Stimulated activated CD4-positive, alpha-beta T cell treated with anti-CD3 and anti-CD28 coated beads, Interleukin-15, amount 100 ng/mL, for 1 hour (primary cell): ENCODE results near the gene KREMEN2.
"Not testable (repeated sequence)": the region's sequence is repeated elsewhere in the genome, so short reads cannot be mapped to it uniquely, and the experiment has no call there.

Experiments
- DNase-seq, 2 donors: peaks; one replicate each; pipeline ENCODE4 v3.0.0-alpha.2; 2020; ENCODE audit warnings: low read depth in 1 of 2, low spot score in 1 of 2

Gene KREMEN2, protein sequence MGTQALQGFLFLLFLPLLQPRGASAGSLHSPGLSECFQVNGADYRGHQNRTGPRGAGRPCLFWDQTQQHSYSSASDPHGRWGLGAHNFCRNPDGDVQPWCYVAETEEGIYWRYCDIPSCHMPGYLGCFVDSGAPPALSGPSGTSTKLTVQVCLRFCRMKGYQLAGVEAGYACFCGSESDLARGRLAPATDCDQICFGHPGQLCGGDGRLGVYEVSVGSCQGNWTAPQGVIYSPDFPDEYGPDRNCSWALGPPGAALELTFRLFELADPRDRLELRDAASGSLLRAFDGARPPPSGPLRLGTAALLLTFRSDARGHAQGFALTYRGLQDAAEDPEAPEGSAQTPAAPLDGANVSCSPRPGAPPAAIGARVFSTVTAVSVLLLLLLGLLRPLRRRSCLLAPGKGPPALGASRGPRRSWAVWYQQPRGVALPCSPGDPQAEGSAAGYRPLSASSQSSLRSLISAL

DNA sequence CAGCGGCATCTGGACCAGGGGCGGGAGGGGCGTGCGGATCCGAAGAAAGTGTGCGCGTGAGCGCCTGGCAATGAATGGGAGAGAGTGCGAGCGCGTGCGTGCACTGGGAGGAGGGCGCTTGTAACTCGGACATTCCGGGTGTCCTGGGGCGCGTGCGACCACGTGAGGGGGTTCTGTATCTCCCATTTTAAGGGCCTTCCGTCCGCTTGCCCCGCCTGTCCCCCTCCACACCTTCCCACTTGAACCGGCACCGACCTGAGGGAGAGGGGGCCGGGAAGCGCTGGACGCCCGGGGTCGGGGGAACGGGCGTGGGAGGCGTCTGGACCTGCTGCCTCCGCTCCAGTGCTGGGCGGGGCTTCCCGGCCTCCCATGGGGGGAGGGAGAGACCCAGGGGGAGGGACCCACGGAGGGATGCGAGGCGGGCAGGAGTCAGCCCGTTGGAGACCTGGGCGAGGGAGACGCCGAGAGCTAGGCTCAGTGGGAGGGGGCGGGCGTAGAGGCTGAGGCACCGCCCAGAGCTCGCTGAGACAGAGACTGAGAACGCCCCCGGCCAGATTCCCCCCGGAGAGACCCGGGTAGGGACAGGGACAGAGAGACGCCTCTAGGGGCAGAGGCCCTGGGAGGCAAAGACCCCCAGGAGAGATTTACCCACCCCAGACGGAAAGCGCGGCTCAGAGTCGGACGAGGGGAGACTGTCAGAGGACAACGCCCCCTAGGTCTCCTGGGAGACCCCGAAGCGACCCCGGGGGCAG, at the start of gene KREMEN2:
TSS of gene KREMEN2 (plus strand) at position 553 of the 752 bp plus-strand sequence. CDS start 246 bp downstream, outside the sequence.
- no peak for DNase-seq

DNA sequence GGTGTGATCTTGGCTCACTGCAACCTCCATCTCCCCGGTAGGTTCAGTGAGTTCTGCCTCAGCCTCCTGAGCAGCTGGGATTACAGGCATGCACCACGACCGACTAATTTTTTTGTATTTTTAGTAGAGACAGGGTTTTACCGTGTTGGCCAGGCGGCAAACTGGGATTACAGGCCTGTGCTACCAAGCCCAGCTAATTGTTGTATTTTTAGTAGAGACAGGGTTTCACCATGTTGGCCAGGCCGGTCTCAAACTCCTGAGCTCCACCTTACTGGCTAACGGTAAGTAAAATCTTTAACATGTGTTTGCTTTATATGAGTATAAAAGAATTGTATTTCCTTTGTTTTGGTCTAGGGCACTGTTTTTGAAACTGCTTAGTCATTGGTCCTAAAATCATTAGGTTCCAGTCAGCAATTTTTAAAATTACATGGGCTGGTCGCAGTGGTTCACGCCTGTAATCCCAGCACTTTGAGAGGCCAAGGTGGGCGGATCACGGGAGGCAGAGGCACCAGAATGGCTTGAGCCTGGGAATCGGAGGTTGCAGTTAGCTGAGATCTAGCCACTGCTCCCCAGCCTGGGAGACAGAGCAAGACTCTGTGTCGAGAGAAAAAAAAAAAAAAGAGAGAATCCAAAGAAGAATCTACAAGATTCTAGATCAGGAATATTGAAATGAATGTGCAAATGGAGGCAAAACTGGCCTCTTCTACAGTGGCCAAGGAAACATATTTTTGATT, 48.7 kb upstream of the KREMEN2 start:
- no peak for DNase-seq

DNA sequence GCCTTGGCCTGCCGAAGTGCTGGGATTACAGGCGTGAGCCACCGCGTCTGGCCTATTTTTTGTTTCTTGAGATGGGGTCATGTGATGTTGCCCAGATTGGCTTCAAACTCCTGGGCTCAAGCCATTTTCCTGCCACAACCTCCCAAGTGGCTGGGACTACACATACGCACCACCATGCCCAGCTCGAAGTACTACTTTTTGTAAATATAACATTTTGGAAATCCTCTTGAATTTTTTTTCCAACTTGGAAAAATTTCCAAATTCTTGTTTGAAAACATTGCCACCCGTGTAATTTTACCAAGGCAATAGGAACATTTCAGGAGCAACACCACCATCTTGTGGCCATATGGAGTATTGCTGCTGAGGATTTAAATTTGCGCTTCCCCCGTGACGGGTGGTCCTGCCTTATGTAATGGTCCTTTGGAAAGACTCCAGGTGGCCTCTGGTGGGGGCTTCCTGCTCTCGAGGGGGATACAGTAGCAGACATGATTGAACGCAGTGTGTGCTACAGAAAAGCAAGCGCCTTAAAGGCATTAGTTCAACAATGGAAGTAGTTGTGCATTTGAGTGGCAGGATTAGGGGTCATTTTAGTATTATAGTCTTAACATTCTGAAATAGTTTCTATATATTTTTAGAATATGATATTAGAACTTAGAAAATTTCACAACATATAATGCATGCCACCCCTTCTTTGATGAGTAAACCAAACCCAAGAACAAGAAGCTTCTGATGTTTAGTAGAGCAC, 44.4 kb upstream of the KREMEN2 start:
- peak; percentile 12 to 24 for DNase-seq

DNA sequence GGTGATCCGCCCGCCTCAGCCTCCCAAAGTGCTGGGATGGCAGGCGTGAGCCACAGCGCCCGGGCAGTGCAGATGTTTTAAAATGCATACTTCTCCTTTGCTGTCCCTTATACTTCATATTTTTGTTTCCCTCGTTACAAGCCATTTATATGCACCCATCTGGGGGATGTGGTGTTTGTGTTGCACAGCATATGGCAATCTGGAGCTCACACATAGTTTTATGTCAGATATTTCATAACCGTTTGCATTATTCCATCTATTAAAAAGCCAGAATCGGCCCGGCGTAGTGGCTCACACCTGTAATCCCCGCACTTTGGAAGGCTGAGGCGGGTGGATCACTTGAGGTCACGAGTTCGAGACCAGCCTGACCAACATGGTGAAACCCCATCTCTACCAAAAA, 40.6 kb upstream of the KREMEN2 start:
- no peak for DNase-seq

DNA sequence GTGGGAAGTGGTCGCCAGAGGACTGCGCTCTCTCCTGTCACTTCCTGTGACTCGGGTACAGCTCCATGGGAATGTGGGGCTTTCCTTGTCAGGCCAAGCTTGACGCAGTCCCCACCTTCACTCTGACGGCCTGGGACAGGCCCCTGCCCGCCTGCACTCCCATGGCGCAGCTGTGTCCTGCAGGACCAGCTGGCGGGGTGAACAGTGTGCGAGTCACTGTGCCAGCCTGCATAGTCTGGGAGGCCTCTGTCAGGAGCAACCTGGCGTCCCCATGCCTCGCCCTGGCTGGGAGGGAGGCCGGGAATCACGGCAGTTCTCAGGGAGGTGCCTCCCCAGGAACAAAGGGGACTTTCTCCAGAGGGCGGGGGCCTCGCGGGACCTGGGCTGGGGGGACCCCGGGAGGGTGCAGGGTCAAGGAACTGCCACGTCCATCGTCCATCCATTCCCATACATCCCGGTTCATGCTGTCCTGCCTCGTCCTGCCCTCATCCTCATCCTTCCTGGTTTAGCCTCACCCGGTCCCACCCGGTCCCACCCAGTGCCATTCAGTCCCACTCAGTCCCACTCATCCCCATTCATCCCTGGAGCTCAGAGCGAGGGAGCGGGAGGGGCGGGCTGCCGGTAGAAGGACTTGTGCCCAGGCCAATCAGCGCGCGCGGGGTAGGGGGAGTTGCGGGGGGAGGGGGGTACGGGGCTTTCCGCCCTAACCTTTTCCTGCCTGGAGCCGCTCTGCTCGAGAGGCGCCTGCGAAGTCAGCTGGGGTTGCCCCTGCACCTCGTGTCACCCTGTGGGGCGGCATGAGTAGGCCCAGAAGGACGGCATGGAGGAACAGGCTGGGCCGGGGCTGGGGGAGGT, 38.9 kb upstream of the KREMEN2 start:
- no peak for DNase-seq

DNA sequence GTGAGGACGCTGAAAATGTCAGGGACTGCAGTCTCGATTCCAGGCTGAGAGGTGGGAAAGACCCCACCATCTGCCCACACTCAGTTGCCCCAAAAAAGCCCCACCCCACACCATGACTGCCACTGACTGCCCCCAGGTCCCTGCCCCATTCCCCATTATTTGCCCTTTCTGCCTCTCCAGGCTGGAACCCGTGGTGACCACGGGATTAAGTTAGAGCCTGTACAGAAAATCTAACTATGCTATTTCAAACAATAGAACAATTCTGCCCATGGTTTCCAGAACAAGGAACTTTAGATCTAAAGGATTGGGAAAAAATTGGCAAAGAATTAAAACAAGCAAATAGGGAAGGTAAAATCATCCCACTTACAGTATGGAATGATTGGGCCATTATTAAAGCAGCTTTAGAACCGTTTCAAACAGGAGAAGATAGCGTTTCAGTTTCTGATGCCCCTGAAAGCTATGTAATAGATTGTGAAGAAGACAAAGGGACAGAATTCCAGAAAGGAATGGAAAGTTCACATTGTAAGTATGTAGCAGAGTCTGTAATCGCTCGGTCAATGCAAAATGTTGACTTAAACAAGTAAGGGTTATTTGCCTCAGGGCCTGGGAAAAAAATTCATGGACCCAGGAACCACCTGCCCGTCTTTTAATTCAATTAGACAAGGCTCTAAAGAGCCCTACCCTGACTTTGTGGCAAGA, 38.0 kb upstream of the KREMEN2 start:
- DNase-seq: no peak

DNA sequence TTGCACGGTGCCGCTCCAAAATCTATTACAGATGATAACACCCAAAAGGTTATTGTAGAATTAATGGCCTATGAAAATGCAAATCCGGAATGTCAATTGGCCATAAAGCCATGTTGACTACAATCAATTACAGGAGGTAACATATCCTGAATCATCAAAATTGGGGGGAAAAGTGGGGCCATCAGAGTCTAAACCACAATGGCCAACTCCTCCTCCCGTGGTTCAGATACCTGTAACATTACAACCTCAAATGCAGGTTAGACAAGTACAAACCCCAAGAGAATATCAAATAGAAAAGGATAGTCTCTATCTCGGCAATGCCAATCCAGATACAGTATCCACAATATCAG, 37.5 kb upstream of the KREMEN2 start:
- DNase-seq: no peak

DNA sequence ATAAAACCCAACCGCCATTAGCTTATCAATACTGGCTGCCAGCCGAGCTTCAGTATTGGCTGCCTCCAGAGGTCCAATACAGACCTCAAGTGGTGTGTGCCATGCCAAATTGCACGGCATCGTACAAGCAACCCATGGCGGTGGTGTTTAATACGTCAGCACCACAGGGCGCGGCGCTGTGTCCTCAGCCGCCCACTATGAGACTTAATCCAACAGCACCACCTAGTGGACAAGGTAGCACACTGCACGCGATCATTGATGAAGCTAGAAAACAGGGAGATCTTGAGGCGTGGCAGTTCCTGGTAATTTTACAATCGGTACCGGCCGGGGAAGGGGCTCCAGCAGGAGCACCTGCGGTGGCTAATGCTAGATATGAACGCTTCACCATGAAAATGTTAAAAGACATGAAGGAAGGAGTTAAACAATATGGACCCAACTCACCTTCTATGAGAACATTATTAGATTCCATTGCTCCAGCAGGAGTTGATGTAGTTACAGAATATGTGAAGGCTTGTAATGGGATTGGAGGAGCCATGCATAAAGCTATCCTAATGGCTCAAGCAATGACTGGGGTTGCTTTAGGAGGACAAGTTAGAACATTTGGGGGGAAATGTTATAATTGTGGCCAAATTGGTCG, 36.9 kb upstream of the KREMEN2 start:
- peak; percentile 66 to 67 for DNase-seq

DNA sequence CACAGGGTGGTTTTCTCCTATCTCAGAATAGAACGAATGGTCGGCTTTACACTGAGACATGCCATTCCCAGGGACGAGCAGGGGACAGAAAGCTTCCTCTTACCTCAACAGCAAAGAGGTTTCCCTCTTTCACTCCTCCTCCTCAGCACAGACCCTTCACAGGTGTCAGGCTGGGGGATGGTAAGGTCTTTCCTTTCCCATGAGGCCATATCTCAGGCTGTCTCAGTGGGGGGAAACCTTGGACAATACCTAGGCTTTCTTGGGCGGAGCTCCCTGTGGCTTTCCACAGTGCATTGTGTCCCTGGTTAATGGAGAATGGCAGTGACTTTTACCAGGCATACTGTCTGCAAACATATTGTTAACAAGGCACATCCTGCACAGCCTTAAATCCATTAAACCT, 35.9 kb upstream of the KREMEN2 start:
- not testable (repeated sequence) for DNase-seq

DNA sequence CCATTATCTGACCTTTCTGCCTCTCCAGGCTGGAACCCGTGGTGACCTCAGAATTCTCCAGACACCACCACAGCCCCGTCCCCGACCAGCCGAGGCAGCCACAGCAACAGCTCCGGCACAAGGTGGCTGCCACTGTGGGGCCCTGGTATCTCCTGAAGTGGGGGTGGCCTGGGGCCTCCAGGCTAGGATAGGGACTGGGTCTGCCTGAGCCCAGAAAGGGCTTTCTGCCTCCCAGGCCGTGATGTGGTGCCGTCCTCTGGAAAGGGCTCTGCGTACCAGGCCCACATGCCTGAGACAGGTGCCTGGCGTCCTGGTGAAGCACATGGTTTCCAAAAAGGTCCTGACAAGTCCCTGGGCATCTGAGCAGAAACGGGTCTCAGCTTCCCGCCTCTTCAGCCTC, 35.3 kb upstream of the KREMEN2 start:
- DNase-seq: no peak

DNA sequence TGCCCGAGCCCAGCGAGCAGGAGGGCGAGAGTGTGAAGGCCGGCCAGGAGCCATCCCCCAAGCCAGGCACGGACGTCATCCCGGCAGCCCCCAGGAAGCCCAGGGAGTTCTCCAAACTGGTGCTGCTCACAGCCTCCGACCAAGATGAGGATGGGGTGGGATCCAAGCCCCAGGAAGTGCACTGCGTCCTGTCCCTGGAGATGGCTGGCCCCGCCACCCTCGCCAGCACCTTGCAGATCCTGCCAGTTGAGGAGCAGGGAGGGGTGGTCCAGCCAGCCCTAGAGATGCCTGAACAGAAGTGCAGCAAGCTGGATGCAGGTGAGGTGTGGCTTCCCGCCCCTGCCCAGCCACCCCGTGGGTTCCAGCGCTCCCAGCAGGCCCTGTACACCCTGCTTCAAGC, 34.4 kb upstream of the KREMEN2 start:
- DNase-seq: no peak

DNA sequence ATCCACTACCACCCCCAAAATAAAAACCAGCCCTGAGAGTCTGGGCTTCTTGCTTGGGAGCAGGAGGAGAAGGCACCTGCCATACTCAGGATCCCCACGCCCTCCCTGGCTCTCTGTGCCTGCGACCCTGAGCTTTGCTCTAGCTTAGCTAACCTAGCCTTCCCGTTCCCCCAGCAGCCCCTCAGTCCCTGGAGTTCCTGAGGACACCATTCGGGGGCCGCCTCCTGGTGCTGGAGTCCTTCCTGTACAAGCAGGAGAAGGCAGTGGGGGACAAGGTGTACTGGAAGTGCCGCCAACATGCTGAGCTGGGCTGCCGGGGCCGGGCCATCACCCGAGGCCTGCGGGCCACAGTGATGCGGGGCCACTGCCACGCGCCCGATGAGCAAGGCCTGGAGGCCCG, 33.8 kb upstream of the KREMEN2 start:
- no peak for DNase-seq

DNA sequence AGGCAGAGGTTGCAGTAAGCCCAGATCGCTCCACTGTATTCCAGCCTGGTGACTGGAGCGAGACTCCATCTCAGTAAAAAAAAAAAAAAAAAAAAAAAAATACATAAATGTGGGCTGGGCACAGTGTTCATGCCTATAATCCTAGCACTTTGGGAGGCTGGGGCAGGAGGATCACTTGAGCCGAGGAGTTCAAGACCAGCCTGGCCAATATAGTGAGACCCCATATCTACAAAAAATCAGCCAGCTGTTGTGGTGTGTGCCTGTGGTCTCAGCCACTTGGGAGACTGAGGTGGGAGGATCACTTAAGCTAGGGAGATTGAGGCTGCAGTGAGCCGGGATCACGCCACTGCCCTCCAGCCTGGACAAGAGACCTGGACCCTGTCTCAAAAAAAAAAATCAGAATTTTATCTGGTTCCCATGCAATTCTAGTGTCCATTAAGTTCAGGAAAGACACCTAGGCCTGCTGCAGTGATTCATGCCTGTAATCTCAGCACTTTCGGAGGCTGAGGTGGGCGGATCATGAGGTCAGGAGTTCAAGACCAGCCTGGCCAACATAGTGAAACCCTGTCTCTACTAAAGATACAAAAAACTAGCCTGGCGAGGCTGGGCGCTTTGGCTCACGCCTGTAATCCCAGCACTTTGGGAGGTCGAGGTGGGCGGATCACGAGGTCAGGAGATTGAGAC, 32.7 kb upstream of the KREMEN2 start:
- DNase-seq: not testable (repeated sequence)

DNA sequence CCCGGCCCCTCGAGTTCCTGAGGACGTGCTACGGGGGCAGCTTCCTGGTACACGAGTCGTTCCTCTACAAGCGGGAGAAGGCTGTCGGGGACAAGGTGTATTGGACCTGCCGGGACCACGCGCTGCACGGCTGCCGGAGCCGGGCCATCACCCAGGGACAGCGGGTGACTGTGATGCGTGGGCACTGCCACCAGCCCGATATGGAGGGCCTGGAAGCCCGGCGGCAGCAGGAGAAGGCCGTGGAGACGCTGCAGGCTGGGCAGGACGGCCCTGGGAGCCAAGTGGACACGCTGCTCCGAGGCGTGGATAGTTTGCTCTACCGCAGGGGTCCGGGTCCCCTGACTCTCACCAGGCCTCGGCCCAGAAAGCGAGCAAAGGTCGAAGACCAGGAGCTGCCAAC, 30.9 kb upstream of the KREMEN2 start:
- no peak for DNase-seq

DNA sequence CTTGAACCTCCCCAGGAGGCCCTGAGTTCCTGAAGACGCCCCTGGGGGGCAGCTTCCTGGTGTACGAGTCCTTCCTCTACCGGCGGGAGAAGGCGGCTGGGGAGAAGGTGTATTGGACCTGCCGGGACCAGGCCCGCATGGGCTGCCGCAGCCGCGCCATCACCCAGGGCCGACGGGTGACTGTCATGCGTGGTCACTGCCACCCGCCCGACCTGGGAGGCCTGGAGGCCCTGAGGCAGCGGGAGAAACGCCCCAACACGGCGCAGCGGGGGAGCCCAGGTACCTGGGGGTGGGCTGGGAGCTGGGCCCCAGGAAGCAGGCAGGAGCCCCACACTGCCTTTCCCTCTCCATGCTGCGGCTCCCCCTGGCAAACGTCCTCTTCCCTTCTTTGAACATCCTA, 30.4 kb upstream of the KREMEN2 start:
- no peak for DNase-seq

DNA sequence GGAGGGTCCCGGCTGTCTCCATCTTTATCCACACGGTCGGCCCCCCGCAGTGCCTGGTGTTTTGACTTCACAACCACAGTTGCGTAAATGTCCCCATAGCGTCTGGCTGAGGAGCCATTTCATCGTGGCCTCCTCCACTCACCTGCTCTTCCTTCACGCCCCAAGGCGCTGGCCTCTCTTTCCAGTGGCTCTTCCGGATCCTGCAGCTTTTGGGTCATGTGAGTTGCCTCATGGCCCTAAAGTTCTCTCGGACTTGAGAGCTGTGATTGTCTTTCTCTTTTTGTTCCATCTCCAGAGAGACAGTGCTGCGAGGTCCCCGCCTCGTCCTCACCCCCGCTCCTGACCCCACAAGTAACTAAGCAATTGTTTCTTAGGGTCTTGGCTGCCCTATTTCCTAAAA, 29.6 kb upstream of the KREMEN2 start:
- no peak for DNase-seq

DNA sequence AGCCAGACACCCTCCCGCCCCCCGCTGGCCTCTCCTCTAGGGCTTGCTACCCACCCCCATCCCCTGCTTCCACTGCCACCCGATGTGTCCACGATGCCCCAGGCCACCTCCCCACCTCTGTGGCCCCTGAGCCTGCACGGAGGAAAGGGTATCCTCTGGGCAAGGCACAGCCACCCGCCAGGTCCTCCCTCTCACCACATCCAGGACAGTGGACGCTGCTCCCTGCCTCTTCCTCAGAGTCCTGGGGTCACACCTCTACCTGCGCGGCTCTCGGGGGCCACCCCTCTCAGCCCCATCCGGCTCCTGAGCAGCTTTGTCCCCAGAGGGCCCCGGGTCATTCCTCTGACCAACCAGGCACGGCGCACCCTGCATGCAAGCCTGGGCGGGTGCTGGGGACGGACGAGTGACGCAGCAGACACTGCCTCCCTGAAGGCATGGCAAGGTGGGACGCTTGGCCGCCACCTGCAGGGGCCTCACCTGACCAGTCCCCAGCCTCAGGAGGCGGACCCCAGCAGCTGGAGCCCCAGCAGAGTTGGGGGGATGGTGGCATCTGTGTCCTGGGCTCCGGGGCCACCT, 27.6 kb upstream of the KREMEN2 start:
- DNase-seq: no peak

DNA sequence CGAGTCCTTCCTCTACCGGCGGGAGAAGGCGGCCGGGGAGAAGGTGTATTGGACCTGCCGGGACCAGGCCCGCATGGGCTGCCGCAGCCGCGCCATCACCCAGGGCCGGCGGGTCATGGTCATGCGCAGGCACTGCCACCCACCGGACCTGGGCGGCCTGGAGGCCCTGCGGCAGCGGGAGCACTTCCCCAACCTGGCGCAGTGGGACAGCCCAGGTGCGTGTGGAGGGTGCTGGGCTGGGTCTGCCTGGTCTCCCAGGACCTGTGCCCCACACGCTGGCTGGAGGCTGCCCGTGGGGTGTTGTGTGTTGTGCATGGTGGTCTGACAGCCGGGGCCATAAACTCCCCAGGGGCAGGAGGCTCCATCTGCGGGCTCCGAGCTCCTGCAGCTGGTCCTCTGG, 26.9 kb upstream of the KREMEN2 start:
- no peak for DNase-seq
